Activated naive CD4-positive, alpha-beta T cell treated with Interleukin-2 at 50 U/mL for 16 hours (primary cell): ENCODE results near the gene IGF2BP2.

Experiments used
- DNase-seq: peaks from one replicate; pipeline ENCODE4 v3.0.0-alpha.2; 2020

Gene IGF2BP2

DNA sequence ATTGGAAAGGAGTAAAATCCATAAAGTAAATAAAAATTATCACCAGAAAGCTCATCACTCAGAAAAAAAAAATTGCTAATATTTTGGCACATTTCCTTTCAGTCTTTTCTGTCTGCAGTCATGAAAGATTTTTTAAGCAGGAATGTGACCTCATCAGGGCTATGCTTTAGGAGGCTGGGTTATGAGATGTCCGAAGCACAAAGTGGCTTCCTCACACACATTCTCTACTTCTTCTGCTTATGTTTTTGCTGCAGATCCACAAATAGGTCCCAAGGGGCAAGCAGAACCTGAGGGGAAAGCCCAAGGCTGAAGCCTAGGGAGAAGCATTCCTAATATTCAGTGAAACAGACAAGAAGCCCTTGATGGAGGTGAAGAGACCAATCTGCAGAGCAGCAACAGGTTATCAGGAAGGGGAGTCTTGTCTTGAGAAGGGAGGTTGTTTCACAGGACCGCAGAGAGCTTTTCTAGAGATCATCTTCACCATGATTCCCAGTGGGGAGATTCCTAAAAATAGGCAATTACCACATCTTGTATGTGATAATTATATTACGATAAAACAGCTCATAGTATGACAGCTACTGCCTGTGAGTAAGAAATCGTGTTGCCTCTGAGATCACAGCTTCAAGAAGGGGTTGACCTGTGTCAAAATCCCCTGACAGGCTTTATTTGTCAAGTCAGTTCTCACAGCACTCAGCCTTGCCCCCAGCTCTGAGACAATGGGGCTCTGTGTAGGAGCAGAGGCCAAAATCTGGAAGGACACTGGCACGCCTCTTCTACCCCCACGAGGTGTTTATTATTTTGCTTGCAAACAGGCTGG is 60.5 kb downstream of the IGF2BP2 start:
- DNase-seq, result no peak

GRCh38 chr3:185763347-185764005 is 61.4 kb downstream of the IGF2BP2 start:
- no peak for DNase-seq

- DNase-seq, result no peak
Observed at GRCh38 chr3:185760550-185760949, 64.3 kb downstream of the IGF2BP2 start.

DNA sequence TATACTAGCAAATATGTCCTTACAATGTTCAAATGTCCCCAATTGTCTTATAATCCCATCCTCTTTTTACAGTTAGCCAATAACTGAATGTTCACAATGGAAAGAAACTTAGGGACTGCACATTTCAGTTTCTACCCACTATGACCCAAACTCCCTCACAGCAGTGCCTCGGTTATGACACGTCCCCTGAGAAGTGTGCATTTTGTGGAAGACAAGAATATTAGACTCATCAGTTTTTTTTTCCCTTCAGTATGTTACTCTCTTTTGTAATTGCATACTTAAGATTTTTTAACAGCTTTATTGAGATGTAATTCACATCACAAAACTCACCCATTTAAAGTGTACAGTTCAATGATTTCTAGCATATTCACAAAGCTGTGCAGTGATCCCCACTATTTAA is 64.8 kb downstream of the IGF2BP2 start:
- DNase-seq, result no peak

DNA sequence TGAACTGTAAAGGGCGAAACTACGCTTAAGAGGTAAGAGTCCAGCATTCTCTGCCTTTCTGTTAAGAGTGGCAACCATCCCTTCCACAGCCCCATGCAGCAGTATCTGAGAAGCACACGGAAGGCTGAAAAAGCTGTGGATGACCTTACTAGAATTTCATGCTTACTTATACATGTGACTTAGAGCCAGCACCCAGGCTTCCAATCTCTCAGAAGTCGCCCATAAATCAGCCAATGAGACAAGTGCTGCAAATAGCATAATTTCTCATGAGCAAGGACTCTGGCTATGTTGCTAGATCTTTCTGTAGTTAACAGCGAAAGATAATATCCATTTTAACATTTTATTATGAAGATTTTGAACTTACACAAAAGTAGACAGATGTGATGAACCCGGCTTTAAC is 65.3 kb downstream of the IGF2BP2 start:
- no peak for DNase-seq

GRCh38 chr3:185758912-185759311 is 65.9 kb downstream of the IGF2BP2 start:
- no peak for DNase-seq

GRCh38 chr3:185757176-185757575 is 67.7 kb downstream of the IGF2BP2 start:
- no peak for DNase-seq

GRCh38 chr3:185756477-185756876 is 68.4 kb downstream of the IGF2BP2 start:
- no peak for DNase-seq

- DNase-seq, result no peak
Observed at GRCh38 chr3:185754920-185755319, 69.9 kb downstream of the IGF2BP2 start.

- no peak for DNase-seq
Observed at GRCh38 chr3:185753354-185753753, 71.5 kb downstream of the IGF2BP2 start.

- no peak for DNase-seq
Observed at GRCh38 chr3:185750702-185751101, 74.1 kb downstream of the IGF2BP2 start.

- no peak for DNase-seq
Observed at GRCh38 chr3:185750015-185750414, 74.8 kb downstream of the IGF2BP2 start.

DNA sequence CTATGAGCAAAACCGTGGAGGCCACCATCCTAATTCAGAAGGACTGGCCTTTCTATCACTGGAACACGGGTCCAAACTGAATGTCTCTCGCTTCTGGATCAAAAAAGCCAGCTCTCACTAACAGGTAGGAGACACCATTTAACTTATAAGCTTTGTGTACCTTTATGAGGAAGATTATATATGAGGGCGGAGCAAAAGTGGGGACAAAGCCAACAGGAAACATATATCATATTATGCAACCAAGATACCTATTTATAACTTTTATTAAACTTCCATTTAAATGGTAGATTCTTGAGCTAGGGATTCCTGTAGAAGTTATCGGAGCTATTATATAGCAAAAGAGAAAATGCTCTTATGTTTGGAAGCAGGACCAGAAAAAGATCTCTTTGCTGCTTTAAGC is 78.4 kb downstream of the IGF2BP2 start:
- no peak for DNase-seq

- DNase-seq, result no peak
Observed at GRCh38 chr3:185744997-185745843, 79.6 kb downstream of the IGF2BP2 start.

- no peak for DNase-seq
Observed at GRCh38 chr3:185741586-185741985, 83.3 kb downstream of the IGF2BP2 start.

DNA sequence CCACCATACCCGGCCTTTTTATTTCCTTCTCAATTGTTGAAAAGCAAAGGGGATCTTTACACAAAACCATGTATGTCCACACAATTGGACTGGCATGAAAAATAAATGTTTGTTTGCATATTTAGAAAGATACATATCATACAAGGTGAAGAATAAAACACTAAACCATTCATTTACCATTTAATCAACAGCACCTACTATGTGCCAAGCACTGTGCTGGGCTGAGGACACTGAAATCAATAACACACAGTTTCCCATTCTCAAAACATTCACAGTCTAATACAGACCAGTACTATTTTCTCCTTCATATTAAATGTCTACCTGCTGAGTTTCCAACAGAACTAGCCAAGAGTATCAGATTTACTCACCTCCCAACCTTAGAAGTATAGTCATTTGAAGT is 84.7 kb downstream of the IGF2BP2 start:
- no peak for DNase-seq

DNA sequence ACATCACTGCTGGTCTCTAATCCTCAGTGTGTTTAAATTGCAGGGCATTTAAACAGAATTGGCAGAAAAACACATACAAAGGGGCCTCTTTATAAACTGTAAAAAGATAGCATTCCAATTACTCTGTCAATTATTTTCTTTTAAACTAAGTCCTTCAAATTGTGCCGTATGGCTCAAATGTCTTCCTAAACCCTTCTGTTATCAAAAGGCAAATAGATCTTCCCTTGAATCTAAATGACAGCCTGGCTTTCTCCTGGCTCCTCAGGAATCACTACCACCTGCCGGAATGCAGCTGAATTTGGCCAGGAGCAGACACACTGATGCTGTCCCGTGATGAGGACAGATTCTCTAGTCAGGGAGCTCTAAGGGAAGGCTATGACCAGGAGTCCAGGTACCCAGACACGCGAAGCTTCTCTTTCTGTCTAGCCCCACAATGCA is 85.6 kb downstream of the IGF2BP2 start:
- no peak for DNase-seq

DNA sequence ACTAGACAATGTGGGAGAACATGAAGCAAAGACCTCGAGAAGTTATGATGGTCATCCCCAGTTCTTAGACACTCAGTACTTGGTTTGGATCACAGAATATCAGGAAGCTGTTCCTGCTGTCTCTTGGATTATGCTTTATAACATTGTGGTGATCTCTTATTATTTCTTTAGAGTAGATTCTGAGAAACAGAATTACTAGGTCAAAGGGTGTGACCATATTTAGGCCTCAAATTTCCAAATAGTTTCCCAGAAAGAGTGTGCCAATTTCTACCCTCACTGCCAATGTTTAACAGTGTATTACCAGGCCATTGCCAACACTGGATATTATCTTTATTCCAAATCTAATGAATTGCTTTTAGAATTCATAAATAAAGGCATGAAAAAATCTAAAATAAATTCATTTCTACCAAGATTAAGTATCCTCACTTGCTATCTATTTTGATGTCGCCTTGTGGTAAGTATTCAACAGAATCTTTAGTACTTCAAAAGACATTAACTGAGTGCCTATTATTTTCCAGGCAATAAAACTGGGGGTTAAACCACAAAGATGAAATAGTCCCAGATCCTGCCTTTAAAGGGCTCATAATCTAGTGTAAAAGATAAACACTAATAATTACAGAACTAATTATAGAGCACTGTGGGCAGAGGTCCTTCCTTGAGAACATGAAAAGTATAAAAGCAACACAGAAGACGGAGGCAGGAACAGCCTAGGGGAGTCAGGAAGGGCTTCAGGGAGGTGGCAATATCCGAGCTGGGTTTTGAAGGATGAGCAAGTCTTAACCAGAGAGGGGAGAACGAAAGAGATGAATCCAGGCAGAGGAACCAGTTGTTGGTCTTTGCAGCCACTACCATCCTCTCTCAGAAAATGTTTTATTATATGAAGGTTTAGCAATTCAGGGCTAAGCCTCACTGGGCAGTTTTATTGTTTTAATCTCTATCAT is 86.8 kb downstream of the IGF2BP2 start:
- DNase-seq, result no peak

GRCh38 chr3:185737020-185737419 is 87.8 kb downstream of the IGF2BP2 start:
- DNase-seq, result no peak

- no peak for DNase-seq
Observed at GRCh38 chr3:185734725-185735096, 90.1 kb downstream of the IGF2BP2 start.

GRCh38 chr3:185733980-185734724 is 90.7 kb downstream of the IGF2BP2 start:
- DNase-seq, result no peak

DNA sequence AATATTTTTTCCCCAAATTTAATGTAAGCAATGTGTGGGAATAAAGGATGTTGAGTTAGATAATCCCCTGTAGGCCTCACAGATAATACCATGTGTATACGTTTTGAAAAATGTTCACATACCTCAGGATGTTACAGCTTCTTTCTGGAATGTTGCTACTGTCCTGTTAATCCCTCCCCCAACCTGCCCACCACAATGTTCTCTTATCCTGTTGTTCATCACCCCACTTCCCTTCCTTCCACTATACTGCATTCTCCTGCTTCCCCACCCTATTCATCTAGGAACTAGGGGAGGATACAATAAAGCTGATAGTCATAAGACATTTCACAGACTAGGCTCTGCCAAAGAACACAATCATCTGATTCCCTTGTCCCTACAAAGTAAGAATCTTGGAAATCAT is 92.1 kb downstream of the IGF2BP2 start:
- DNase-seq, result no peak
